Ishikawa (cell line): ENCODE measurements around the gene CAST.

Source experiments
- CEBPB ChIP-seq: IDR thresholded peaks from 2 replicates; pipeline ENCODE4 v1.6.1; 2012
- CREB1 ChIP-seq: IDR thresholded peaks from 2 replicates; pipeline ENCODE4 v1.6.1; 2012; ENCODE audit warnings: low read depth
- EGR1 ChIP-seq: IDR thresholded peaks from 2 replicates; pipeline ENCODE4 v1.6.1; 2012
- EP300 ChIP-seq: IDR thresholded peaks from 2 replicates; pipeline ENCODE4 v1.6.1; 2012; ENCODE audit warnings: borderline replicate concordance
- FOXM1 ChIP-seq: IDR thresholded peaks from 2 replicates; pipeline ENCODE4 v1.6.1; 2012; ENCODE audit warnings: low read depth, borderline replicate concordance
- MAX ChIP-seq: IDR thresholded peaks from 2 replicates; pipeline ENCODE4 v1.6.1; 2012
- NFIC ChIP-seq: IDR thresholded peaks from 2 replicates; pipeline ENCODE4 v1.6.1; 2012
- RAD21 ChIP-seq: IDR thresholded peaks from 2 replicates; pipeline ENCODE4 v1.6.1; 2012; ENCODE audit warnings: low read depth
- REST ChIP-seq: IDR thresholded peaks from 2 replicates; pipeline ENCODE4 v1.6.1; 2012; ENCODE audit warnings: low read depth, mild to moderate bottlenecking
- TAF1 ChIP-seq: IDR thresholded peaks from 2 replicates; pipeline ENCODE4 v1.6.1; 2012; ENCODE audit warnings: low read depth, mild to moderate bottlenecking
- TCF12 ChIP-seq: IDR thresholded peaks from 2 replicates; pipeline ENCODE4 v1.6.1; 2012; ENCODE audit warnings: low read depth
- TEAD4 ChIP-seq: IDR thresholded peaks from 2 replicates; pipeline ENCODE4 v1.6.1; 2012
- USF1 ChIP-seq: IDR thresholded peaks from 2 replicates; pipeline ENCODE4 v1.6.1; 2012
- YY1 ChIP-seq: IDR thresholded peaks from 2 replicates; pipeline ENCODE4 v1.6.1; 2012; ENCODE audit warnings: low read depth
- ZBTB7A ChIP-seq: IDR thresholded peaks from 2 replicates; pipeline ENCODE4 v1.6.1; 2012; ENCODE audit warnings: low read depth

CAST gene

GRCh38 chr5:96664669-96665068 is 2.5 kb downstream of the CAST start:
- TF ChIP-seq NFIC (no peak), TEAD4 (no peak), REST (no peak), USF1 (no peak), FOXM1 (no peak), CREB1 (no peak), ZBTB7A (no peak), EGR1 (no peak), MAX (no peak), TAF1 (no peak), EP300 (no peak), RAD21 (no peak), TCF12 (no peak), CEBPB (no peak), YY1 (no peak)

- TF ChIP-seq EP300 (no peak), FOXM1 (no peak), CEBPB (no peak), TCF12 (no peak)
These were observed 6.5 kb downstream of the CAST start for GRCh38 chr5:96668725-96669124.

- TF ChIP-seq REST, result no peak
- no peak for TF ChIP-seq CREB1
- no peak for TF ChIP-seq RAD21
- no peak for TF ChIP-seq CEBPB
- no peak for TF ChIP-seq USF1
- TF ChIP-seq YY1, result no peak
- TF ChIP-seq NFIC, result no peak
- TF ChIP-seq TAF1, result no peak
- no peak for TF ChIP-seq TEAD4
- TF ChIP-seq EP300, result no peak
- TF ChIP-seq TCF12, result no peak
- no peak for TF ChIP-seq MAX
- no peak for TF ChIP-seq EGR1
- no peak for TF ChIP-seq FOXM1
- TF ChIP-seq ZBTB7A, result no peak
These were observed 7.7 kb downstream of the CAST start for GRCh38 chr5:96669909-96670308.

GRCh38 chr5:96671441-96671840 is 9.3 kb downstream of the CAST start:
- TF ChIP-seq TEAD4 (no peak), EGR1 (no peak), REST (no peak), ZBTB7A (no peak), MAX (no peak), YY1 (no peak)

- TF ChIP-seq CEBPB, result no peak
- TF ChIP-seq ZBTB7A, result no peak
- TF ChIP-seq EGR1, result no peak
- no peak for TF ChIP-seq EP300
These were observed 11.0 kb downstream of the CAST start for GRCh38 chr5:96673127-96673526.
